ENCODE measurements around the gene AGTRAP.

AGTRAP gene

DNA sequence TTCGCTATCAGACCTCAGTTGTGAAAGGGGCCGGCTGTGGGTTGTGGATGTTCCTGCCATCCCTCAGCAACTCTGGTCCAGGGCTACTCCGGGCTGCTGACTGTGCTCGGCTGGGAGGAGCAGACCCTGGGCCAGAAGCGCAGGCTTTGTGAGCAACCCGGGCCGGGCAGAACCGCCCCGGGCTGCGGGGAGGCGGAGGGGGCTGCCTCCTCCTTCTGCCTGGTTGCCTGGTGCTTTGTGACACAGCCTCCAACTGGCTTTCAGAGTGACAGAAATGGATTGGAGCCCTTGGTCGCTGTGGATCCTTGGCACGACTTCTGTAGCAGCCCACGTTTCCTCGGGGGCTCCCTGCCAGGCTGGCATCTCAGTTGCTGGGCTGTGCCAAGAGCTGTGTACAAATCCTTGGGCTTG is 34.4 kb upstream of the AGTRAP start:
- TF ChIP-seq ZNF785 (tag by site-specific recombination; IDR thresholded peaks at IDR 0.05) (no peak), ZNF121 (tag by site-specific recombination; IDR thresholded peaks at IDR 0.05) (no peak), ZNF214 (tag by site-specific recombination; IDR thresholded peaks at IDR 0.05; ENCODE audit: borderline replicate concordance) (no peak), ZNF530 (tag by site-specific recombination; IDR thresholded peaks at IDR 0.05; ENCODE audit: low read depth) (no peak), GLIS2 (tag by site-specific recombination; IDR thresholded peaks at IDR 0.05) (no peak), OVOL3 (tag by site-specific recombination; IDR thresholded peaks at IDR 0.05) (no peak), IKZF3 (tag by site-specific recombination; IDR thresholded peaks at IDR 0.05) (no peak), ZNF354C (tag by site-specific recombination; IDR thresholded peaks at IDR 0.05; ENCODE audit: borderline replicate concordance, low read depth) (no peak), ZNF624 (tag by site-specific recombination; IDR thresholded peaks at IDR 0.05) (no peak), ZBTB1 (tag by site-specific recombination; IDR thresholded peaks at IDR 0.05) (no peak), ZNF184 (tag by site-specific recombination; IDR thresholded peaks at IDR 0.05) (no peak), KLF9 (tag by site-specific recombination; IDR thresholded peaks at IDR 0.05; ENCODE audit: low read depth) (no peak), OSR2 (tag by site-specific recombination; IDR thresholded peaks at IDR 0.05) (no peak), ZNF169 (tag by site-specific recombination; IDR thresholded peaks at IDR 0.05) (no peak), ZNF433 (tag by site-specific recombination; IDR thresholded peaks at IDR 0.05; ENCODE audit: low read depth) (no peak), ZNF626 (tag by site-specific recombination; IDR thresholded peaks at IDR 0.05) (no peak), MEIS1 (CRISPR knock-in tag; IDR thresholded peaks at IDR 0.05; ENCODE audit: borderline replicate concordance) (no peak)
- TF ChIP-seq, protein P1, sequence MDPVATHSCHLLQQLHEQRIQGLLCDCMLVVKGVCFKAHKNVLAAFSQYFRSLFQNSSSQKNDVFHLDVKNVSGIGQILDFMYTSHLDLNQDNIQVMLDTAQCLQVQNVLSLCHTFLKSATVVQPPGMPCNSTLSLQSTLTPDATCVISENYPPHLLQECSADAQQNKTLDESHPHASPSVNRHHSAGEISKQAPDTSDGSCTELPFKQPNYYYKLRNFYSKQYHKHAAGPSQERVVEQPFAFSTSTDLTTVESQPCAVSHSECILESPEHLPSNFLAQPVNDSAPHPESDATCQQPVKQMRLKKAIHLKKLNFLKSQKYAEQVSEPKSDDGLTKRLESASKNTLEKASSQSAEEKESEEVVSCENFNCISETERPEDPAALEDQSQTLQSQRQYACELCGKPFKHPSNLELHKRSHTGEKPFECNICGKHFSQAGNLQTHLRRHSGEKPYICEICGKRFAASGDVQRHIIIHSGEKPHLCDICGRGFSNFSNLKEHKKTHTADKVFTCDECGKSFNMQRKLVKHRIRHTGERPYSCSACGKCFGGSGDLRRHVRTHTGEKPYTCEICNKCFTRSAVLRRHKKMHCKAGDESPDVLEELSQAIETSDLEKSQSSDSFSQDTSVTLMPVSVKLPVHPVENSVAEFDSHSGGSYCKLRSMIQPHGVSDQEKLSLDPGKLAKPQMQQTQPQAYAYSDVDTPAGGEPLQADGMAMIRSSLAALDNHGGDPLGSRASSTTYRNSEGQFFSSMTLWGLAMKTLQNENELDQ (tag by site-specific recombination; IDR thresholded peaks at IDR 0.05; ENCODE audit: low read depth): no peak
- TF ChIP-seq, protein P2, sequence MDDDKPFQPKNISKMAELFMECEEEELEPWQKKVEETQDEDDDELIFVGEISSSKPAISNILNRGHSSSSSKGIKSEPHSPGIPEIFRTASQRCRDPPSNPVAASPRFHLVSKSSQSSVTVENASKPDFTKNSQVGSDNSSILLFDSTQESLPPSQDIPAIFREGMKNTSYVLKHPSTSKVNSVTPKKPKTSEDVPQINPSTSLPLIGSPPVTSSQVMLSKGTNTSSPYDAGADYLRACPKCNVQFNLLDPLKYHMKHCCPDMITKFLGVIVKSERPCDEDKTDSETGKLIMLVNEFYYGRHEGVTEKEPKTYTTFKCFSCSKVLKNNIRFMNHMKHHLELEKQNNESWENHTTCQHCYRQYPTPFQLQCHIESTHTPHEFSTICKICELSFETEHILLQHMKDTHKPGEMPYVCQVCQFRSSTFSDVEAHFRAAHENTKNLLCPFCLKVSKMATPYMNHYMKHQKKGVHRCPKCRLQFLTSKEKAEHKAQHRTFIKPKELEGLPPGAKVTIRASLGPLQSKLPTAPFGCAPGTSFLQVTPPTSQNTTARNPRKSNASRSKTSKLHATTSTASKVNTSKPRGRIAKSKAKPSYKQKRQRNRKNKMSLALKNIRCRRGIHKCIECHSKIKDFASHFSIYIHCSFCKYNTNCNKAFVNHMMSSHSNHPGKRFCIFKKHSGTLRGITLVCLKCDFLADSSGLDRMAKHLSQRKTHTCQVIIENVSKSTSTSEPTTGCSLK (tag by site-specific recombination; IDR thresholded peaks at IDR 0.05): no peak
- TF ChIP-seq, protein P3, sequence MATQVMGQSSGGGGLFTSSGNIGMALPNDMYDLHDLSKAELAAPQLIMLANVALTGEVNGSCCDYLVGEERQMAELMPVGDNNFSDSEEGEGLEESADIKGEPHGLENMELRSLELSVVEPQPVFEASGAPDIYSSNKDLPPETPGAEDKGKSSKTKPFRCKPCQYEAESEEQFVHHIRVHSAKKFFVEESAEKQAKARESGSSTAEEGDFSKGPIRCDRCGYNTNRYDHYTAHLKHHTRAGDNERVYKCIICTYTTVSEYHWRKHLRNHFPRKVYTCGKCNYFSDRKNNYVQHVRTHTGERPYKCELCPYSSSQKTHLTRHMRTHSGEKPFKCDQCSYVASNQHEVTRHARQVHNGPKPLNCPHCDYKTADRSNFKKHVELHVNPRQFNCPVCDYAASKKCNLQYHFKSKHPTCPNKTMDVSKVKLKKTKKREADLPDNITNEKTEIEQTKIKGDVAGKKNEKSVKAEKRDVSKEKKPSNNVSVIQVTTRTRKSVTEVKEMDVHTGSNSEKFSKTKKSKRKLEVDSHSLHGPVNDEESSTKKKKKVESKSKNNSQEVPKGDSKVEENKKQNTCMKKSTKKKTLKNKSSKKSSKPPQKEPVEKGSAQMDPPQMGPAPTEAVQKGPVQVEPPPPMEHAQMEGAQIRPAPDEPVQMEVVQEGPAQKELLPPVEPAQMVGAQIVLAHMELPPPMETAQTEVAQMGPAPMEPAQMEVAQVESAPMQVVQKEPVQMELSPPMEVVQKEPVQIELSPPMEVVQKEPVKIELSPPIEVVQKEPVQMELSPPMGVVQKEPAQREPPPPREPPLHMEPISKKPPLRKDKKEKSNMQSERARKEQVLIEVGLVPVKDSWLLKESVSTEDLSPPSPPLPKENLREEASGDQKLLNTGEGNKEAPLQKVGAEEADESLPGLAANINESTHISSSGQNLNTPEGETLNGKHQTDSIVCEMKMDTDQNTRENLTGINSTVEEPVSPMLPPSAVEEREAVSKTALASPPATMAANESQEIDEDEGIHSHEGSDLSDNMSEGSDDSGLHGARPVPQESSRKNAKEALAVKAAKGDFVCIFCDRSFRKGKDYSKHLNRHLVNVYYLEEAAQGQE (tag by site-specific recombination; IDR thresholded peaks at IDR 0.05): no peak
- no peak overlapping the region for H3K4me3 ChIP-seq (ENCODE audit: low read depth, low read length)
- POLR2A ChIA-PET: no interaction called here
- CTCF ChIA-PET: no interaction called here
- H3K27ac ChIP-seq (ENCODE audit: extremely low read depth, low read depth, low read length): no peak overlapping the region
- H3K4me1 ChIP-seq (ENCODE audit: control insufficient read depth, insufficient read depth, low read length): no peaks in the 10 kb centered on the region
- H3K36me3 ChIP-seq (ENCODE audit: control insufficient read depth in 2 of 2, insufficient read depth in 1 of 2, low read length in 2 of 2): no peaks in the 10 kb centered on the region
- H3K9me3 ChIP-seq (ENCODE audit: control insufficient read depth, insufficient read depth, low read depth, low read length): no peaks in the 10 kb centered on the region
